IPS DF 4.7 (cell line): ENCODE results near the gene KRTAP2-3.
"Not testable (repeated sequence)": the region's sequence is repeated elsewhere in the genome, so short reads cannot be mapped to it uniquely, and the experiment has no call there.

Experiments used
- DNase-seq: peaks from one replicate; pipeline ENCODE4 v3.0.0-alpha.2; 2013; ENCODE audit warnings: low spot score; ENCODE audit errors: extremely low read depth

KRTAP2-3 gene, protein sequence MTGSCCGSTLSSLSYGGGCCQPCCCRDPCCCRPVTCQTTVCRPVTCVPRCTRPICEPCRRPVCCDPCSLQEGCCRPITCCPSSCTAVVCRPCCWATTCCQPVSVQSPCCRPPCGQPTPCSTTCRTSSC

DNA sequence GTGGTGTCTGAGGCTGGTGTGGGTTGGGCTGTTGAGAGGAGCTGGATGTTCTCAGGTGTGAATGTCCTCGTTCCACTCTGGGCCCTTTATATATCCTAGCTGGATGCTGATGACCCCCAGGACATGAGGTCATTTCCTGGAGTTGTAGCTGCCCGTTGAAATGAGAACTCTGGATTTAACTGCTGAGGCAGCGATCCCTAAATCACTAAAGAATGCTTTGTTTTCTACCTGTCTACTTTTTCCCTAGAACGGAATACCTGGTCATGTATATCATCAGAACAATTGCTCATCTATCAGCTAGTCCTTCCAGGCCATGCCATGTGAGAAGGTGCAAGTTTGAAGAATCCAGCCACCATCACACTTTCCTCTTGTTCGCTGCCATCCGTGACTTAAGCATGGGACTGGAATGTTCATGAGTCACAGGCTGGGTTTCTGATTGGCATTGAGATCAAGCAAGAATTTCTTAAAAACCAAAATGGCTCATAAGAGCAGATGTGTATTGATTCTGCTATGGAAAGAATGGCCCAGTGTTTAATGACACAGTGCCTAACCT is at the start of gene KRTAP2-3:
KRTAP2-3 (minus strand) TSS at position 63 of the 553 bp plus-strand sequence. CDS start 64 bp downstream, outside the sequence.
- no peak for DNase-seq

DNA sequence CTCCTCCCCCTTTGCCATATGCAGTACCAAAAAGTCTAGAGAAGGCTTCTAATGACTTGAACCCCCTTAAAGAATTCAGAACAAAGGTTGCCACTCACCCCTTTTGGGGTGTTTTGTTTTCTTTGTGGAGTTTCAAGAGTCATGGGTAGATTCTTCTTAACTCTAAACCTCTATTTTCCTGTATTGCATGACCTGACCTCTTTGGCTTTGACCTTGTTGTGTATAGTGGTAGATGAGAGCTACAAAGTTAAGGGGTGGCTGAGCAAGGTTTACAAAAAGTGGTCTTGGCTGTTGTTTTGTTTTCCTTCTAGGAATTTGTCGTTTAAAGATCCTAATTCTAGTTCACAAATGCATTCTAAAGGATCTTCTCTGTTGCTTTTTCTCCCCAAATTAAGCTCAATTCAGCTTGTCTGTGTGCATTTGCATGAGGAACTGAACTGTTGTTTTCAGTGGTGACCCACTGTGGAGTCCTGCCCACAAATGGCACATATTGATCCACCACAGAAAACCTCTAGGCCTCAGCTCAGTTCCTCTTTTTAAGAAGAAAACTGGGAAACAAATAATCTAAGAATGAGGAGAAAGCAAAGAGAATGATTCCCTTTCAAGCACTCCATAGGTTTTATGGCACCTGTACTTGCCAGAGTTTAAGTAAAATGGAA is 48.9 kb upstream of the KRTAP2-3 start:
- DNase-seq = not testable (repeated sequence)

DNA sequence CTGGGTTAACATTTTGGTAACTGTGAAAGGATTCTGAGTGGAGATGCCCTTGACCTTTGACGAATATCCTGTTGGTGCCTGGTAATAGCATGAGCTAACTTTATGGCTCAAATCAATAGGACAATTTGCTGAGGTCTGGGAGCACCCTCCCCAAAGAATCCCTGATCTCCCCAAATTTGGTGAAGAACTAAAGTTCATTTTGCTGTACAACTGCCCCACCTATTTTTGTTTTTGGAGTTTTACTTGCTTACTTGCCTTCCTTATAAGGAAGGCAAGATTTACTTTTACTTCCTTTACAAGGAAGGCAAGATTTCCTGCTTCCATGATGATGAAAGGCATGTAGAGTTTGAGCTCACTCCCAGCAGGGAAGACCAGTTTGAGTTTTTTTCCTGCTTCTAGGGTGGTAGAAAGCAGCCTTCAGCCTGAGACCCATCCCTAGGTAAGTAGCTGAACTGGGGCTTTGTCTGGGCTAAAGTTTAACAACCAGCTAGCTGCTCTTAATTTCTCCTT is 48.1 kb upstream of the KRTAP2-3 start:
- no peak for DNase-seq

DNA sequence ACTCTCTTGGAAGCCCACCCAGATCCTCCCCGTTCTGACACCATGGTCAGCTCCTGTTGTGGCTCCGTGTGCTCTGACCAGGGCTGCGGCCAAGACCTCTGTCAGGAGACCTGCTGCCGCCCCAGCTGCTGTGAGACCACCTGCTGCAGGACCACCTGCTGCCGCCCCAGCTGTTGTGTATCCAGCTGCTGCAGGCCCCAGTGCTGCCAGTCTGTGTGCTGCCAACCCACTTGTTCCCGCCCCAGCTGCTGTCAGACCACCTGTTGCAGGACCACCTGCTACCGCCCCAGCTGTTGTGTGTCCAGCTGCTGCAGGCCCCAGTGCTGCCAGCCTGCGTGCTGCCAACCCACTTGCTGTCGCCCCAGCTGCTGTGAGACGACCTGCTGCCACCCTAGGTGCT is 45.4 kb upstream of the KRTAP2-3 start, which contains the start of gene KRTAP4-9:
KRTAP4-9 (plus strand) TSS at position 43 of the 400 bp plus-strand sequence; CDS start at position 43, 0 bp downstream.
- DNase-seq = not testable (repeated sequence)

DNA sequence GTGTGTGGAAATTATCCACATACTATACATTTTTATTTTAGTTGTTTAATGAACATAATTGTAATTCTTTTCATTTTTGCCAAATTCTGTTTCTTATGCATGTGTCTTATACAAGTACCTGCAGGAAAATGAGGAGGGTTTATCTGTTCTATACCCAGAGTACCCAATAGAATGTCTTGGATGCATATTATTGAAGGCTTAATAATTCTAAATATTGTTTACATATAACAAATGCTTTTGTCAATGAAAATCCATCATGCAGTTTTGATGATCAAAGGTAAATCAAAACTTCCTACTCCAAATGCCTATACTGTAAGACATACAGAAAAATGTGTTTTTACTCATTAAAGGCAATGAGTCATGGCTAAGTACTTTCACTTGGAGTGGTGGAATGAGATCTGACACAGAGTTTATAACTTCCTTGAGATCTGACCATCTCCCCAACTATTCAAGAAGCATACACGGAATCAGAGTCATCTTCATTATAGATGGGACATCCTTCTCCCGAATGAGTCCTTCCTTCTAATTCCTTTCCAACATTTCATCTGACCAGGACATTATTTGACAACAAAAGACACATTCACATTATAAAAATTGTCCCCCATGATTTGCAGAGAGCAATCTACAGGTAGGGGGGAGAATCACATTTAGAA is 44.6 kb upstream of the KRTAP2-3 start:
- DNase-seq = not testable (repeated sequence)

DNA sequence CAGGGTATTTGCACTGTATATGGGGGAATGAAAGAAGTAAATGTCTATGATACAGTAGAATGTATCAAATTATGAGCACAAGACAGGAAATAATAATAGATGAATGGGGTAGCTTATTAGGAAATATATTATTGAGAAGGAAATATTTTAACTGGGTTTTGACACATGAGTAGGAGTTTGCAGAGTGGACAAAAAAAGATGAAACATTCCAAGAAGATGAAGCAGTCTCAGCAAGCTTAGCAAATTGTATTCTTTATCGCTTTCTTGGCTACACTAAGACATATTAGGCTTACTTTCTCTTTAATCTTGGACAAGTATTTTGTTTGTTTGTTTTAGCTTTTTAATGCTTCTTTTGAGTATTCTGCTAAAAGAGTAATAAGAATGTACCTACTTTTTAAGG is 44.0 kb upstream of the KRTAP2-3 start:
- no peak for DNase-seq

DNA sequence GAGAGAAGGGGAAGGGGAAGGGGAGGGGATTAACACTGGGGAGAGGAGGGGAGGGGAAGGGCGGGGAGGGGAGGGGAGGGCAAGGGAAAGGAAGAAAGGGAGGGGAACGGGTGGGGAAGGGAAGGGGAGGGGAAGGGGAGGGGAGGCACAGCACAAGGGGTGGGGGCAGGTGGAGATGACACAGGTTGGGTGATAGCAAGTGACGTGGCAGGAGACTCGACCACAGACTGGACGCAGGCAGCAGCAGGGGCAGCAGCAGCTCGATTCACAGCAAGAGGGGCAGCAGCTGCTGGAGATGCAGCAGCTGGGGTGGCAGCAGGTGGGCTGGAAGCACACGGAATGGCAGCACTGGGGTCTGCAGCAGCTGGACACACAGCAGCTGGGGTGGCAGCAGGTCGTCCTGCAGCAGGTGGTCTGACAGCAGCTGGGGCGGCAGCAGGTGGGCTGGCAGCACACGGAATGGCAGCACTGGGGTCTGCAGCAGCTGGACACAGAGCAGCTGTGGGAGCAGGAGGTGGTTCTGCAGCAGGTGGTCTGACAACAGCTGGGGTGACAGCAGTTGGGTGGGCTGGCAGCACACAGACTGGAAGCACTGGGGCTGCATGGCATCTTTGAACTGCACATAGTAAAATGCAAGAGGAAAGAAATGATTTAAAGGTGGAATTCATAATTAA is 41.8 kb upstream of the KRTAP2-3 start, which contains the start of gene KRTAP4-16:
KRTAP4-16 (minus strand) TSS at position 624 of the 674 bp plus-strand sequence; CDS start at position 624, 0 bp downstream.
- no peak for DNase-seq

DNA sequence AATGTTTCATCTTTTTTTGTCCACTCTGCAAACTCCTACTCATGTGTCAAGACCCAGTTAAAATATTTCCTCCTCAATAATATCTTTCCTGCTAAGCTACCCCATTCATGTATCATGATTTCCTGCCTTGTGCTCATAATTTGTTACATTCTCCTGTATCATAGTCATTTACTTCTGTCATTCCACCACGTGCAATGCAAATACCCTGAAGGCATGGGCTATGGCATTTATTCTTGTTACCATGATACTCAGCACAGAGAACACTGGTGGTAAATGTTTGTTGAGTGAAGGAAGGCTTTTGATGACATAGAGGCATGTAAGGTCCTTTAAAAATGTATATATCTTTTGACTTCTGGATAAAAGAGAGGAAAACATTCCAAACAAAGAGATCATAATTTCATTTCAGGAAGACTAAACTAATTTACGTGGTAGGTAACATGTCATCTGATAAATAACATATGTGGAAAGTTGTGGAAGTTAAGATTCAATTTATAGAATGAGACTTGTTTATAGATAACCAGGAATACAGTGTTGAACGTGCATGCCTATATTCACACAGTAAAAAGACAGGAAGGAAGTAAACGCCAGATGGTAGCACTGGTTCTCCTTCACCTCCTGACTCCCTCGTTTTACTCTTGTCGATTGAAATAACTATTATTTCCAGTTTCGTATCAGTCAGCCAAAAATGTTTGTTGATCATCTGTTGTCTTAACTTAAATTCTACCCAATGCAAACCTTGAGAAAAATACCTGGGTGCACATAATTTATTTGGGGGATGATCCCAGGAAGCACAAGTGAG is 40.0 kb upstream of the KRTAP2-3 start:
- not testable (repeated sequence) for DNase-seq

DNA sequence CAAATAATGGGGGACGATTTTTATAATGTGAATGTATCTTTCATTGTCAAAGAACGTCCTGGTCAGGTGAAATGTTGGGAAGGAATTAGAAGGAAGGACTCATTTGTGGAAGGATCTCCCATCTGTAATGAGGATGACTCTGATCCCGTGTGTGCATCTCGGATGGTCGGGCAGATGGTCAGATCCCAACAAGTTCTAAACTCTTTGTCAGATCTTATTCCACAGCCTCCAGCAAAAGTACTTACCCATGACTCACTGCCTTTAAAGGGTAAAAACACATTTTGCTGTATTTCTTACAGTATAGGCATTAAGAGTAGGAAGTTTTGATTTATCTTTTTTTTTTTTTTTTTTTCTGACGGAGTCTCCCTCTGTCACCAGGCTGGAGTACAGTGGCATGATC is 38.6 kb upstream of the KRTAP2-3 start:
- DNase-seq = no peak

DNA sequence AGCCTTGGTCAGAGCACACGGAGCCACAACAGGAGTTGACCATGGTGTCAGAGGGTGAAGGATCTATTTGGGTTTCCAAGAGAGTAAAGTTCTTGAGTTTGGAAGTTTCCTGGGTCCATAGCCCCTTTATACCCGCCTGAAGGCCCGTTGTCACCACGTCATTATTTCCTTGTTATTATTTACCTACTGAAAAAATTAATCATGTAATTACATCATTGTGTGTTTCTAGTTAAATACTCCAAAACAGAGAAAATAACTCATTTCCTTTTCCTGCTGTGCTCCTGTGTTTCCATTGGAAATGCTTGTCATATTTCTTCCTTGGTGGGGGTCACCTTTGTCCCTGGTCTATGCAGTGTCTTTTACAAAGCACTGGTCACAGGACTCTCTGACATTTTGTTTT is 38.1 kb upstream of the KRTAP2-3 start, which contains the start of gene KRTAP4-8:
KRTAP4-8 (minus strand) TSS at position 101 of the 400 bp plus-strand sequence; CDS start at position 43, 58 bp downstream.
- DNase-seq = no peak

DNA sequence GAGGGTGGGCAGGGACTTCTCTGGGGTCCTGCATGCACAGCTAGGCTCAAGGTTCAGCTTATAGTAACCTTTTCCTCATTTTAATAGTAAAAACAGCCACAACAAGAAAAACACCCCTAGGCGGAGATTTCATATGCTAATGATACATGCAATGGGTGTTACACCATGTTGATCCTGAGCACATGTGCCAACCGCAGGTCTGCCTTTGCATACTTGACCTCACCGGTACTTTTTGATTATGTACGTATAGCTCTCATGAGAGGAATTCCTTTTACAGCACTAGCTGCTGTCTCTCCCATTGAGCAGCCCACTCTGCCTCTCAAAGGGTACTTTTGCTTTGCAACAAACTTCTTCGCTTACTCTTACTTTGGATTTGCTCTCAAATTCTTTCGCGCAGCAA is 36.1 kb upstream of the KRTAP2-3 start:
- DNase-seq = no peak

DNA sequence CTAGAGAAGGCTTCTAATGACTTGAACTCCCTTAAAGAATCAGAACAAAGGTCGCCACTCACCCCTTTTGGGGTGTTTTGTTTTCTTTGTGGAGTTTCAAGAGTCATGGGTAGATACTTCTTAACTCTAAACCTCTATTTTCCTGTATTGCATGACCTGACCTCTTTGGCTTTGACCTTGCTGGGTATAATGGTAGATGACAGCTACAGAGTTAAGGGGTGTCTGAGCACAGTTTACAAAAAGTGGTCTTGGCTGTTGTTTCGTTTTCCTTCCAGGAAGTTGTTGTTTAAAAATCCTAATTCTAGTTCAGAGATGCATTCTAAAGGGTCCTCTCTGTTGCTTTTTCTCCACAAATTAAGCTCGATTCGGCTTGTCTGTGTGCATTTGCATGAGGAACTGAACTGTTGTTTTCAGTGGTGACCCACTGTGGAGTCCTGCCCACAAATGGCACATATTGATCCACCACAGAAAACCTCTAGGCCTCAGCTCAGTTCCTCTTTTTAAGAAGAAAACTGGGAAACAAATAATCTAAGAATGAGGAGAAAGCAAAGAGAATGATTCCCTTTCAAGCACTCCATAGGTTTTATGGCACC is 28.9 kb upstream of the KRTAP2-3 start:
- not testable (repeated sequence) for DNase-seq

DNA sequence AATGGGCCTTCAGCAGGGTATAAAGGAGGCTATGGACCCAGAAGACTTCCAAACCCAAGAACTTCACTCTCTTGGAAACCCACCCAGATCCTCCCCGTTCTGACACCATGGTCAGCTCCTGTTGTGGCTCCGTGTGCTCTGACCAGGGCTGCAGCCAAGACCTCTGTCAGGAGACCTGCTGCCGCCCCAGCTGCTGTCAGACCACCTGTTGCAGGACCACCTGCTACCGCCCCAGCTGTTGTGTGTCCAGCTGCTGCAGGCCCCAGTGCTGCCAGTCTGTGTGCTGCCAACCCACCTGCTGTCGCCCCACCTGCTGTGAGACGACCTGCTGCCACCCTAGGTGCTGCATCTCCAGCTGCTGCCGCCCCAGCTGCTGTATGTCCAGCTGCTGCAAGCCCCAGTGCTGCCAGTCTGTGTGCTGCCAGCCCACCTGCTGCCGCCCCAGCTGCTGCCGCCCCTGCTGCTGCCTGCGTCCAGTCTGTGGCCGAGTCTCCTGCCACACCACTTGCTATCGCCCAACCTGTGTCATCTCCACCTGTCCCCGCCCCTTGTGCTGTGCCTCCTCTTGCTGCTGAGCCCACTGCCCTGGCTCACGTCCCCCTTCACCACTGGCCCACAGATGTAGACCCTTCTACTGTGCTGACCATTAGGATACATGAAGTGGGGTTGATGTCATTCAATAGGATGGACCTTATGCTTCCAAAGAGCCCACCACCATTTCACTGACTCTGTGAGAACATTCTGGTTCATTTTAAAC is 24.4 kb upstream of the KRTAP2-3 start, which contains the start of gene KRTAP4-7:
KRTAP4-7 (plus strand) TSS at position 51 of the 757 bp plus-strand sequence; CDS start at position 108, 57 bp downstream.
- not testable (repeated sequence) for DNase-seq

DNA sequence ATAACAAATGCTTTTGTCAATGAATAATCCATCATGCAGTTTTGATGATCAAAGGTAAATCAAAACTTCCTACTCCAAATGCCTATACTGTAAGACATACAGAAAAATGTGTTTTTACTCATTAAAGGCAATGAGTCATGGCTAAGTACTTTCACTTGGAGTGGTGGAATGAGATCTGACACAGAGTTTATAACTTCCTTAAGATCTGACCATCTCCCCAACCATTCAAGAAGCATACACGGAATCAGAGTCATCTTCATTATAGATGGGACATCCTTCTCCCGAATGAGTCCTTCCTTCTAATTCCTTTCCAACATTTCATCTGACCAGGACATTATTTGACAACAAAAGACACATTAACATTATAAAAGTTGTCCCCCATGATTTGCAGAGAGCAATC is 23.5 kb upstream of the KRTAP2-3 start:
- DNase-seq = not testable (repeated sequence)

DNA sequence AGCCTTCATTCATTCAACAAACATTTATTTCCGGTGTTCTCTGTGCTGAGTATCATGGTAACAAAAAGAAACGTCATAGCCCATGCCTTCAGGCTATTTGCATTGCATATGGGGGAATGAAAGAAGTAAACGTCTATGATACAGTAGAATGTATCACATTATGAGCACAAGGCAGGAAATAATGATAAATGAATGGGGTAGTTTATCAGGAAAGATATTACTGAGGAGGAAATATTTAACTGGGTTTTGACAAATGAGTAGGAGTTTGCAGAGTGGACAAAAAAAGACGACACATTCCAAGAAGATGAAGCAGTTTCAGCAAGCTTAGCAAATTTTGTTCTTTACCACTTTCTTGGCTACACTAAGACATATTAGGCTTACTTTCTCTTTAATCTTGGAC is 22.7 kb upstream of the KRTAP2-3 start:
- DNase-seq = no peak

DNA sequence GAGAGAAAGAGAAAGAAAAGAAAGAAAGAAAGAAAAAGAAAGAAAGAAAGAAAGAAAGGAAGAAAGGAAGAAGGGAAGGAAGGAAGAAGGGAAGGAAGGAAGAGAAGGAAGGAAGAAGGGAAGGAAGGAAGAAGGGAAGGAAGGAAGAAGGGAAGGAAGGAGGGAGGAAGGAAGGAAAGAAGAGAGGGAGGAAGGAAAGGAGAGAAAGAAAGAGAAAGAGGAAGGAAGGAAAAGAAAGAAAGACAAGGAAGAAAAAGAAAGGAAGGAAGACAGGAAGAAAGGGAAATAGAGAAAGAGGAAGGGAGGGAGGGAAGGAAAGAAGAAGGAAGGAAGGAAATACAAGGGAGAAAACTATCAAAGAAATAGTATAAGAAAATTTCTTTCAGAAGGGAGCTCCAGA is 16.9 kb upstream of the KRTAP2-3 start:
- DNase-seq = no peak

DNA sequence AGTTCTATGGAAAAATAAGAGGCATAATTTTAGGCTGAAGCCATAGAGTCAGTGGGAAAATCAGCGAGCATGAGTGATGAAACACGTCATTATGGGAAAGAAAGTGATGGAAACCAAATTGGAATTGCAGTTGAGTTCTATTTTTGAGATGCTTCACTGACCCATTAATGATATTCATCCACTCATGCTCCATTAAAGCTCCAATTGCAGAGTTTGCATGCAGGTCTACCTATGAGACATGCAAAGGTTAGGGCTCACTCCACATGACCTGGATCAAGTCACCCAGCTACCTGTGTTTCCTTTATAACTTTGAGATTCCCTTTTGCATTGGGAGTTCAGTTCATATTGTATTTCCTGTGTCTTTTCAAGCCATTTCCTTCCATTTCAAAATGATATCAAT is 13.8 kb upstream of the KRTAP2-3 start:
- no peak for DNase-seq

DNA sequence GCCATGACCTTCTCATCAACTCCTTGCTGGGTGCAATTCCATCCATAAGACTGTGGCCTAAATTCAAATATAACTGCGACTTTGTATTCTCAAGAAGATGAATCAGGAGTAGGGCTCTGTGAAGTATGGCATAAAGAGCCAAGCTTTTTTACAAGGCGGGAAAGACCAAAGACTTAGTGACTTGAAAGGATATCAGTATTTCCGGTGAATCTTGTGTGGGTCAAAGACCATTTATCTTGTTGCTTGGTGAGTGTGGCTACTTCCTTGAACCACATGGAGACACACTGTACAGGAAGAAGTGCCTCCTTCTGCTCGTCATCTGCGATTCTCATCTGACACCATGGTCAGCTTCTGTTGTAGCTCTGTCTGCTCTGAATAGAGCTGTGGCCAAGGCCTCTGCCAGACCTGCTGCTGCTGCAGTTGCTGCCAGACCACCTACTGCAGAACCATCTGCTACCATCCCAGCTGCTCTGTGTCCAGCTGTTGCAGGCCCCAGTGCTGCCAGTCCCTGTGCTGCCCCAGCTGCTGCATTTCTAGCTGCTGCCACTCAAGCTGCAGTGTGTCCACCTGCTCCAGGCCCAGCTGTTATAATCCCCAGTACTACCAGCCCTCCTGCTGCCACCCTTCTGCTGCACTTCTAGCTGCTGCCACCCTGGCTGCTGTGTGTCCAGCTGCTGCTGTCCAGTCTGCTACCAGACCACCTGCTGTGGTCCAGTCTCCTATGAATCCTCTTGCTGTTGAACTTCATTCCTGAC is 11.9 kb upstream of the KRTAP2-3 start:
- no peak for DNase-seq
